ENCODE data around the gene KLHDC8A. TPM values are rescaled to one million over a fixed set of nuclear protein-coding genes. Genes with fewer than 3 reads are reported as not detected.

Gene KLHDC8A
- total RNA-seq, 4 donors from 2014 or later, result 0.32 to 2.0 (median 1.2) TPM

- Histone ChIP-seq H3K4me3 (no peak overlapping the region), H3K27ac (replicated peaks in 1 of 4) (no peak overlapping the region), H3K4me1 (peaks cover 61 to 72% (median 65%) of the 10 kb centered on the region in 4 donors), H3K36me3 (no peaks in the 10 kb centered on the region), H3K9me3 (no peaks in the 10 kb centered on the region), H3K27me3 (peaks cover 0 to 6% (median 0%) of the 10 kb centered on the region in 4 donors)
- TF ChIP-seq POLR2A (IDR thresholded peaks at IDR 0.05; ENCODE audit: low read depth), result no peak
- no peak for TF ChIP-seq CTCF (IDR thresholded peaks at IDR 0.05)
- intact Hi-C loops (cut with DNase I), result no loop called here
- 28% methylated on average over 6 of the region's 7 CpGs for WGBS
- no peak for DNase-seq (ENCODE audit: extremely low spot score)
Observed at GRCh38 chr1:205317311-205317917, 39.3 kb downstream of the KLHDC8A start.

- DNase-seq (ENCODE audit: extremely low spot score), result no peak
- Histone ChIP-seq H3K4me1 (peaks cover 55 to 64% (median 61%) of the 10 kb centered on the region in 4 donors), H3K36me3 (no peaks in the 10 kb centered on the region), H3K4me3 (no peak overlapping the region), H3K9me3 (no peaks in the 10 kb centered on the region), H3K27me3 (peaks cover 0 to 6% (median 0%) of the 10 kb centered on the region in 4 donors), H3K27ac (replicated peaks in 1 of 4) (no peak overlapping the region)
- intact Hi-C loops (cut with DNase I), result no loop called here
- TF ChIP-seq EP300 (IDR thresholded peaks at IDR 0.05) (no peak), POLR2AphosphoS5 (IDR thresholded peaks at IDR 0.05) (no peak), CTCF (IDR thresholded peaks at IDR 0.05) (no peak), POLR2A (IDR thresholded peaks at IDR 0.05; ENCODE audit: low read depth) (no peak)
- WGBS, result 46% methylated on average over 2 of the region's 2 CpGs
Observed at GRCh38 chr1:205316161-205316566, 40.6 kb downstream of the KLHDC8A start.

- Histone ChIP-seq H3K36me3 (peaks cover 0 to 6% (median 2%) of the 10 kb centered on the region in 4 donors), H3K4me1 (peaks cover 48 to 55% (median 52%) of the 10 kb centered on the region in 4 donors), H3K27ac (replicated peaks in 1 of 4) (no peak overlapping the region), H3K9me3 (no peaks in the 10 kb centered on the region), H3K4me3 (no peak overlapping the region), H3K27me3 (peaks cover 0 to 6% (median 0%) of the 10 kb centered on the region in 4 donors)
- TF ChIP-seq CTCF (IDR thresholded peaks at IDR 0.05) (no peak), POLR2A (IDR thresholded peaks at IDR 0.05; ENCODE audit: low read depth) (no peak), POLR2AphosphoS5 (IDR thresholded peaks at IDR 0.05) (no peak), EP300 (IDR thresholded peaks at IDR 0.05) (no peak)
- WGBS, result 96% methylated on average over 4 of the region's 5 CpGs
- no peak for DNase-seq (ENCODE audit: extremely low spot score)
- intact Hi-C loops (cut with DNase I), result no loop called here
Observed at GRCh38 chr1:205315008-205315618, 41.6 kb downstream of the KLHDC8A start.

GRCh38 chr1:205313563-205314308 lies 43.0 kb downstream of the KLHDC8A start:
- peaks cover 0 to 6% (median 0%) of the 10 kb centered on the region in 4 donors for H3K27me3 ChIP-seq
- WGBS, result 62% methylated on average over 13 of the region's 21 CpGs
- peak overlapping the region; percentile 28 to 55 (median 35) for H3K27ac ChIP-seq (replicated peaks in 1 of 4)
- no peaks in the 10 kb centered on the region for H3K9me3 ChIP-seq
- H3K4me1 ChIP-seq, result peaks cover 36 to 41% (median 39%) of the 10 kb centered on the region in 4 donors
- H3K4me3 ChIP-seq, result peak overlapping the region in 3 of 4 donors; percentile 5 to 12 (median 7)
- DNase-seq (ENCODE audit: extremely low spot score), result peak; percentile 94
- H3K36me3 ChIP-seq, result peaks cover 0 to 7% (median 2%) of the 10 kb centered on the region in 4 donors
- TF ChIP-seq CTCF (IDR thresholded peaks at IDR 0.05) (no peak), POLR2A (IDR thresholded peaks at IDR 0.05; ENCODE audit: low read depth) (no peak)
- intact Hi-C loops (cut with DNase I), result no loop called here
